HepG2 (cell line): ENCODE data around the gene ELOVL6. TPM values are rescaled to one million over a fixed set of nuclear protein-coding genes. Genes with fewer than 3 reads are reported as not detected.

Experiments
- ATAC-seq: fragments of 200-7000 bp; cut with Tn5 transposase; 3 replicates; pipeline ENCODE4 v1.9.1; 2020; ENCODE audit warnings: mild to moderate bottlenecking, moderate library complexity
- BruUV-seq: library from RNA; stranded (reverse); fragments of 400-500 nt; replicated peaks from 2 replicates; lab custom pipeline; 2021; lab: Mats Ljungman, UMichigan
- CTCF ChIA-PET: fragments of 300-600 bp; formaldehyde crosslinking; extraction: SDS; loops from one replicate; lab custom pipeline; 2021; ENCODE audit warnings: low total read pairs, inconsistent platforms, low intra/inter-chr PET ratio; lab: Yijun Ruan, JAX
- POLR2A ChIA-PET: fragments of 350-600 bp; sonication (Branson Sonifier 250); formaldehyde crosslinking; loops from one replicate; lab custom pipeline; 2020; ENCODE audit warnings: antibody characterized with exemption, inconsistent platforms; lab: Yijun Ruan, JAX
- DNase-seq: peaks from one replicate; pipeline ENCODE4 v3.0.0-alpha.2; 2015; ENCODE audit warnings: low spot score
- FAIRE-seq: peaks from 3 replicates; lab custom pipeline; 2011; peaks lifted over from hg19 to GRCh38; lab: Jason Lieb, UNC
- H2AFZ ChIP-seq: one replicate; pipeline ENCODE4 v1.6.1; 2011; ENCODE audit warnings: low read length, inconsistent platforms
- H3K27ac ChIP-seq: fragments of 300-600 bp; 3 replicates; pipeline ENCODE4 v1.8.0; 2011; ENCODE audit warnings: mixed run types, mild to moderate bottlenecking, mixed read lengths, low read length, inconsistent platforms; ENCODE audit not compliant: insufficient read depth; ENCODE audit errors: extremely low read length
- H3K27me3 ChIP-seq, 2 experiments: fragments of 200-600 bp in 1 of 2; 2 replicates in 1 of 2; 3 replicates in 1 of 2; pipeline versions ENCODE4 v1.6.0 to v1.8.0; 2011; ENCODE audit warnings: low read length in 2 of 2, mild to moderate bottlenecking in 2 of 2, moderate library complexity in 2 of 2, inconsistent platforms in 1 of 2; ENCODE audit not compliant: insufficient read depth in 2 of 2, control insufficient read depth in 1 of 2
- H3K36me3 ChIP-seq, 2 experiments: fragments of 200-600 bp in 1 of 2; replicated peaks in 1 of 2; 2 replicates in 1 of 2; 3 replicates in 1 of 2; pipeline versions ENCODE4 v1.5.1 to v1.8.0; 2011; ENCODE audit warnings: low read length in 2 of 2, inconsistent platforms in 1 of 2; ENCODE audit not compliant: insufficient read depth in 2 of 2, control insufficient read depth in 1 of 2
- H3K4me1 ChIP-seq: 2 replicates; pipeline ENCODE4 v1.5.1; 2012; ENCODE audit warnings: low read length, inconsistent platforms; ENCODE audit not compliant: insufficient read depth
- H3K4me2 ChIP-seq: 2 replicates; pipeline ENCODE4 v1.6.0; 2011; ENCODE audit warnings: low read depth, low read length, inconsistent platforms
- H3K4me3 ChIP-seq, 3 experiments: fragments of 200-600 bp in 1 of 3; sonication (generic), shearing (Covaris generic) in 1 of 3; replicated peaks in 1 of 3; 2 replicates each; pipeline ENCODE4 v1.5.1; 2011 to 2016; ENCODE audit warnings: low read length in 3 of 3, inconsistent platforms in 2 of 3, low read depth in 2 of 3, mild to moderate bottlenecking in 2 of 3, control low read depth in 1 of 3, mixed read lengths in 1 of 3; ENCODE audit not compliant: insufficient read depth in 1 of 3
- H3K79me2 ChIP-seq: one replicate; pipeline ENCODE4 v1.6.1; 2011; ENCODE audit warnings: low read length, inconsistent platforms; ENCODE audit not compliant: insufficient read depth
- H3K9ac ChIP-seq: 2 replicates; pipeline ENCODE4 v1.6.0; 2011; ENCODE audit warnings: mild to moderate bottlenecking, low read depth, low read length, inconsistent platforms; ENCODE audit not compliant: insufficient read depth
- H3K9me3 ChIP-seq: 2 replicates; pipeline ENCODE4 v1.5.1; 2012; ENCODE audit warnings: mild to moderate bottlenecking, low read length
- H4K20me1 ChIP-seq: 2 replicates; pipeline ENCODE4 v1.6.0; 2011; ENCODE audit warnings: inconsistent platforms, mild to moderate bottlenecking, low read length, moderate library complexity; ENCODE audit not compliant: insufficient read depth
- CEBPG ChIP-seq: IDR thresholded peaks from 2 replicates; pipeline ENCODE4 v1.6.1; 2016
- CTCF ChIP-seq: sonication (generic); formaldehyde crosslinking; IDR thresholded peaks from 2 replicates; pipeline ENCODE4 v1.5.0; 2020; ENCODE audit warnings: mild to moderate bottlenecking, missing genetic modification reagents, moderate library complexity
- GPN1 ChIP-seq: sonication (generic); formaldehyde crosslinking; IDR thresholded peaks from 2 replicates; pipeline ENCODE4 v1.5.1; 2020; ENCODE audit warnings: missing genetic modification reagents, borderline replicate concordance
- GZF1 ChIP-seq: sonication (generic); formaldehyde crosslinking; IDR thresholded peaks from 2 replicates; pipeline ENCODE4 v1.5.1; 2020; ENCODE audit warnings: mild to moderate bottlenecking, missing genetic modification reagents
- HES4 ChIP-seq: sonication (generic); formaldehyde crosslinking; IDR thresholded peaks from 2 replicates; pipeline ENCODE4 v1.9.0; 2021; ENCODE audit warnings: mild to moderate bottlenecking, missing genetic modification reagents, borderline replicate concordance
- MTA3 ChIP-seq: sonication (generic); formaldehyde crosslinking; IDR thresholded peaks from 2 replicates; pipeline ENCODE4 v1.4.0; 2020; ENCODE audit warnings: missing genetic modification reagents
- MYNN ChIP-seq: sonication (generic); formaldehyde crosslinking; IDR thresholded peaks from 2 replicates; pipeline ENCODE4 v1.4.0; 2020; ENCODE audit warnings: mild to moderate bottlenecking, low read depth, missing genetic modification reagents
- PBX2 ChIP-seq: IDR thresholded peaks from 2 replicates; pipeline ENCODE4 v1.6.1; 2016; ENCODE audit warnings: control low read depth
- RAD21 ChIP-seq: fragments of 450-650 bp; formaldehyde crosslinking; IDR thresholded peaks from 2 replicates; pipeline ENCODE4 v1.5.0; 2020; ENCODE audit warnings: mild to moderate bottlenecking
- SMC3 ChIP-seq: IDR thresholded peaks from 2 replicates; pipeline ENCODE4 v1.6.1; 2011; ENCODE audit warnings: low read length, improper control_type of control experiment
- TCF7 ChIP-seq: sonication (generic); IDR thresholded peaks from 2 replicates; pipeline ENCODE4 v1.6.1; 2016; ENCODE audit warnings: antibody characterized with exemption, low read depth
- ZNF224 ChIP-seq: sonication (generic); formaldehyde crosslinking; IDR thresholded peaks from 2 replicates; pipeline ENCODE4 v1.5.0; 2020; ENCODE audit warnings: mild to moderate bottlenecking, missing genetic modification reagents
- WGBS: methylation state at CpG from one replicate; pipeline ENCODE4 v1.1.6; 2017; ENCODE audit warnings: low lambda C conversion rate; 5-methylcytosine and 5-hydroxymethylcytosine counted together
- in situ Hi-C: cut with HindIII; loops from 2 replicates; pipeline ENCODE4 v1.10.0; 2017; ENCODE audit warnings: low pct_unique_long_range_greater_than_20kb; ENCODE audit not compliant: extremely low pct_ligation_motif_present
- intact Hi-C: fragments of 100-400 bp; cut with micrococcal nuclease; formaldehyde crosslinking; loops from one replicate; pipeline ENCODE4 v1.10.0; 2022; ENCODE audit not compliant: unreplicated experiment
- polyA plus RNA-seq, 8 experiments: library from polyadenylated mRNA; depleted of rRNA in 3 of 8; stranded (reverse) in 7 of 8; unstranded in 1 of 8; fragments of >200 nt; fragmentation: Illumina TruSeq in 4 of 8; extraction: Trizol in 4 of 8; gene quantifications; 2 replicates each; pipeline versions ENCODE4 v1.2.1 to v1.2.3, GENCODE V29; 2011 to 2016; ENCODE audit warnings: low read depth in 4 of 8, missing spikeins in 1 of 8, mixed read lengths in 1 of 8; ENCODE audit not compliant: insufficient read depth in 1 of 8
- total RNA-seq, 5 experiments: library from RNA; depleted of rRNA; stranded (reverse); fragments of >200 nt; fragmentation: Illumina TruSeq; extraction: Trizol; gene quantifications; 2 replicates each; pipeline ENCODE4 v1.2.3, GENCODE V29; 2016; ENCODE audit warnings: low read depth in 1 of 5
- TF ChIP-seq, protein P1 (sequence below): sonication (generic); formaldehyde crosslinking; IDR thresholded peaks from 2 replicates; pipeline ENCODE4 v1.4.0; 2020; ENCODE audit warnings: missing genetic modification reagents; ENCODE audit errors: not compliant biosample characterization

Gene ELOVL6
- total and polyA plus RNA-seq, 2 of the 13 experiments (the other 11 are each of a cell fraction or from before 2014, with no cell fraction given), result 14.1 to 23.2 TPM

DNA sequence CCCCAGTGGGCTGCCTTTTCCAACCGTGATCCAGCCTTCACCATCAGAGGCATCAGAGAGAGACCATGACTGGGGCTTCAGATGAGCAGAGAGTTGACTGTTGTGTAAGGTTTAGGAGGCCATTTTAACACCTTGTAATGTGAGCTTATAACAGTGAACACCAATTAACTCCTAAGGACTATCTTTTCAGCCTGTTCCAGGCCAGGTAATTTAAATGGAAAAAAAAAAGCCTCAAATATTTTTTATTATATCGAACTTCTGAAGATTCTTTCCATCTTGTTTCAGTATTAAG, 13.3 kb upstream of the ELOVL6 start:
- no peak for ATAC-seq
- no peaks in the 10 kb centered on the region for H3K27me3 ChIP-seq
- POLR2A ChIA-PET, result no interaction called here
- H3K27ac ChIP-seq, result no peak overlapping the region
- no peak for TF ChIP-seq MYNN (CRISPR knock-in tag)
- H3K4me2 ChIP-seq, result no peak overlapping the region
- no peak for FAIRE-seq
- no peaks in the 10 kb centered on the region for H3K9me3 ChIP-seq
- intact Hi-C loops, result loop anchor here (1.0 kb wide), 3 partner anchors 161 to 304 kb away; no protein-coding TSS in a partner anchor
- in situ Hi-C loops, result no loop called here
- H2AFZ ChIP-seq, result no peak overlapping the region
- H3K79me2 ChIP-seq, result no peaks in the 10 kb centered on the region
- no TSS peak for BruUV-seq
- H3K36me3 ChIP-seq, result no peaks in the 10 kb centered on the region
- no peaks in the 10 kb centered on the region for H4K20me1 ChIP-seq
- WGBS, result 46% methylated on average over 2 of the region's 2 CpGs
- CTCF ChIA-PET, result interaction anchor here (1.8 to 2.3 kb wide), 2 partner anchors 162 to 206 kb away, joined by 6 to 26 read pairs; no protein-coding TSS in a partner anchor
- H3K9ac ChIP-seq, result no peak overlapping the region
- DNase-seq, result no peak
- H3K4me1 ChIP-seq, result no peaks in the 10 kb centered on the region
- H3K4me3 ChIP-seq, result no peak overlapping the region

GRCh38 chr4:110211007-110211769, 12.8 kb upstream of the ELOVL6 start:
- ChIA-PET POLR2A (no interaction called here), CTCF (interaction anchor here (1.8 to 2.3 kb wide), 2 partner anchors 161 to 206 kb away, joined by 6 to 26 read pairs; no protein-coding TSS in a partner anchor)
- Histone ChIP-seq H3K79me2 (no peaks in the 10 kb centered on the region), H3K9ac (no peak overlapping the region), H3K27ac (no peak overlapping the region), H3K36me3 (no peaks in the 10 kb centered on the region), H3K9me3 (no peaks in the 10 kb centered on the region), H3K4me3 (peak overlapping the region in 1 of 3 experiments; percentile 15; a peak in 2 of 6 replicates), H3K4me2 (peak overlapping the region; percentile 69), H3K4me1 (no peaks in the 10 kb centered on the region), H2AFZ (peak overlapping the region; percentile 72), H3K27me3 (no peaks in the 10 kb centered on the region), H4K20me1 (no peaks in the 10 kb centered on the region)
- intact Hi-C loops, result loop anchor here (1.0 kb wide), 3 partner anchors 161 to 304 kb away; no protein-coding TSS in a partner anchor
- BruUV-seq, result no TSS peak
- in situ Hi-C loops, result no loop called here
- 47% methylated on average over 13 of the region's 13 CpGs for WGBS
- peak; percentile 81 for ATAC-seq
- FAIRE-seq, result peak; percentile 30
- DNase-seq, result peak; percentile 53
- 0 out of 2 replicates have a peak, but pooled peaks have one; percentile 25 for TF ChIP-seq RAD21 (CRISPR knock-in tag)
- no peak for TF ChIP-seq GZF1 (CRISPR knock-in tag)
- 0 out of 2 replicates have a peak, but pooled peaks have one; percentile 6 for TF ChIP-seq CEBPG (CRISPR knock-in tag)
- no peak for TF ChIP-seq HES4 (CRISPR knock-in tag)
- TF ChIP-seq GPN1 (CRISPR knock-in tag), result no peak
- TF ChIP-seq PBX2 (CRISPR knock-in tag), result no peak
- TF ChIP-seq, protein P1, sequence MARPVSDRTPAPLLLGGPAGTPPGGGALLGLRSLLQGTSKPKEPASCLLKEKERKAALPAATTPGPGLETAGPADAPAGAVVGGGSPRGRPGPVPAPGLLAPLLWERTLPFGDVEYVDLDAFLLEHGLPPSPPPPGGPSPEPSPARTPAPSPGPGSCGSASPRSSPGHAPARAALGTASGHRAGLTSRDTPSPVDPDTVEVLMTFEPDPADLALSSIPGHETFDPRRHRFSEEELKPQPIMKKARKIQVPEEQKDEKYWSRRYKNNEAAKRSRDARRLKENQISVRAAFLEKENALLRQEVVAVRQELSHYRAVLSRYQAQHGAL (CRISPR knock-in tag), result no peak
- no peak for TF ChIP-seq MTA3
- TF ChIP-seq SMC3, result peak; percentile 18; the same call in 1 of the 2 replicates
- no peak for TF ChIP-seq TCF7
- no peak for TF ChIP-seq ZNF224
- TF ChIP-seq CTCF (CRISPR knock-in tag), result peak; percentile 56
